Measurements from ENCODE around the gene CELF4. TPM values are rescaled to one million over a fixed set of nuclear protein-coding genes. Genes with fewer than 3 reads are reported as not detected.

Gene CELF4
- polyA plus RNA-seq, 1 experiment, result not detected

DNA sequence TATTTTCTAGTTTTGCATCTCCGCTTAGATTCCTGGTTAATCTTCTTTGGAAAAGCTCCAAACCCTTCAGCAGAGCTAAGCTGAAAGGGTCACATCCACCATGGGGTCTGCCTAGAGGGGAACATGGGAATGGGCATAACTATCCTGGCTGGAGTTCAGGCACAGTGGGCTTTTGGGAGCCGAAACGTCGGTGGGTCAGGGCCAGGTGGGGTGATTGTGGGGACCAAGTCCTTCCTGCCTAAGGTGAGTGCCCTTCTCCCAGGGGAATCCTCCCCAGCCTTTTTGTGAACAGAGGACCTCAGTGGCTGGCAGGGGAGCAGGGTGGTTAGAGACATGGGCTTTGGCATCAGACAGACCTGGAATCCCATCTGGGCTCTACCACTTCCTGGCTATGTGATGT, 60.3 kb downstream of the CELF4 start:
- H3K4me3 ChIP-seq (ENCODE audit: low read depth, low read length), result no peak overlapping the region
- peaks cover 6% of the 10 kb centered on the region for H3K27me3 ChIP-seq (ENCODE audit: control insufficient read depth, insufficient read depth, low read length)
- DNase-seq (ENCODE audit: low read depth, low spot score), result no peak
- H3K9me3 ChIP-seq (ENCODE audit: control insufficient read depth, insufficient read depth, low read length), result no peaks in the 10 kb centered on the region
- no peak for TF ChIP-seq CTCF (IDR thresholded peaks at IDR 0.05; ENCODE audit: low read depth, low read length)
- ChIA-PET POLR2A (no interaction called here), CTCF (no interaction called here)
- no peak overlapping the region for H3K27ac ChIP-seq (ENCODE audit: low read depth, low read length)

DNA sequence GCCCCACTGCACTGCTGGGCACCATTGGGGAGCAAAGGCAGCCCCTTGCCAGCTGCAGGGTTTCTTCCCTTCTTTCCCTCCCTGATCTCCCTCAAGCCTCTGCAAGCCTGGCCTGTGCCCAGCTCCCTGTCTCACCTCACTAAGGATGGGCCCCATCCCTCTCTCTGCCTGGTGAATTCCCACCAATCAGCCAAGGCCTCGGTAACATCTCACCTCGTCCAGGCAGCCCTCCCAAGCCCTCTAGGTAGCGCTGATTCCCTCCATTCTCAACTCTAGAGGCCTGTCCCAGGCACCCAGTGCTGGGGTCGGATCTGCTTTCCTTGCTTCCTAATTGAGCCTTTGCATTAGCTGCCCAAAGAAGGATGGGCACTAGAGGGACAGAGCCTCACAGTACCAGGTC, 63.0 kb downstream of the CELF4 start:
- no peaks in the 10 kb centered on the region for H3K9me3 ChIP-seq (ENCODE audit: control insufficient read depth, insufficient read depth, low read length)
- H3K4me3 ChIP-seq (ENCODE audit: low read depth, low read length), result no peak overlapping the region
- H3K27me3 ChIP-seq (ENCODE audit: control insufficient read depth, insufficient read depth, low read length), result peaks cover 6% of the 10 kb centered on the region
- ChIA-PET POLR2A (no interaction called here), CTCF (no interaction called here)
- H3K27ac ChIP-seq (ENCODE audit: low read depth, low read length), result no peak overlapping the region
- no peak for TF ChIP-seq CTCF (IDR thresholded peaks at IDR 0.05; ENCODE audit: low read depth, low read length)
- DNase-seq (ENCODE audit: low read depth, low spot score), result no peak

DNA sequence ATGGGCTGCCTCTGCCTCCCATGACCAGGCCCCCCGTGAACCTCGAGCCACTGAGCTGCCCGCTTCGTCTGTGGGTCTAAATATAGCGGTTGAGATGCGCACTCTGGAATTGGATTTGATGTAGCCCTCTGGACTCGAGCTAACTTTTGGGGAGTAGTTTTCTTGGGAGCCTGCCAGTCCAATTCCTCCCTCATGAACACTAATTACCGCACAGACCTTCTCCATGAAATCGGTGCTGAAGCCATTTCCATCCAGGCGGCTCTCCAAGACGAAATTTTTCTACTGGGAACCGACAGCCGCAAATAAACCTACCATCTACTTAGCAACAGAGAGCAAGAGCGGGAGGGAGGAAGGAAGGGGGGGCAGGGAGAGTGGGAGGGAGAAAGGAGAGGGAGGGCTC, 63.6 kb downstream of the CELF4 start:
- no peak overlapping the region for H3K4me3 ChIP-seq (ENCODE audit: low read depth, low read length)
- no peak overlapping the region for H3K27ac ChIP-seq (ENCODE audit: low read depth, low read length)
- no peak for DNase-seq (ENCODE audit: low read depth, low spot score)
- ChIA-PET CTCF (no interaction called here), POLR2A (no interaction called here)
- no peaks in the 10 kb centered on the region for H3K9me3 ChIP-seq (ENCODE audit: control insufficient read depth, insufficient read depth, low read length)
- peaks cover 6% of the 10 kb centered on the region for H3K27me3 ChIP-seq (ENCODE audit: control insufficient read depth, insufficient read depth, low read length)
- no peak for TF ChIP-seq CTCF (IDR thresholded peaks at IDR 0.05; ENCODE audit: low read depth, low read length)

DNA sequence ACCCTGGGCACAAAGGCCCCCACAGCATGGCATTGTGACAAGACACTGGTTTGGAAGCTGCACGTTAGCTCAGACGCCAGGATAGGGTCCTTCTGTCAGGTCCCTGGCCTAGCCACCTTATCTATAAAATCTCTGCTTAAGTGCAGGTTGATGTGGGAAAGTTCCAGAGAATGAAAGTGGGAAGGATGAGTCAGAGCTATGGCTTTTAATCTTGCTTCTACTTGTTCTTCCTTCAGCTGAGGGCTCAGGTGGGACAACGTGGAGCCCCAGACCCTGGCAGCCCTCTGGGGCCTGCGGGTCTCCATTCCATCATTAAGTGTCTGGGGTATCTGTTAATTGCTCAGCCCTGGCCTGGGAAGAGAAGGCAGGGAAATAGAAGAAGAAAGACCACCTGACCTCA, 64.5 kb downstream of the CELF4 start:
- POLR2A ChIA-PET, result no interaction called here
- no peak overlapping the region for H3K27ac ChIP-seq (ENCODE audit: low read depth, low read length)
- CTCF ChIA-PET, result no interaction called here
- H3K9me3 ChIP-seq (ENCODE audit: control insufficient read depth, insufficient read depth, low read length), result no peaks in the 10 kb centered on the region
- no peak for DNase-seq (ENCODE audit: low read depth, low spot score)
- no peak overlapping the region for H3K4me3 ChIP-seq (ENCODE audit: low read depth, low read length)
- no peak for TF ChIP-seq CTCF (IDR thresholded peaks at IDR 0.05; ENCODE audit: low read depth, low read length)
- H3K27me3 ChIP-seq (ENCODE audit: control insufficient read depth, insufficient read depth, low read length), result peaks cover 6% of the 10 kb centered on the region

GRCh38 chr18:37499913-37500312, 65.7 kb downstream of the CELF4 start:
- no peak for DNase-seq (ENCODE audit: low read depth, low spot score)
- H3K4me3 ChIP-seq (ENCODE audit: low read depth, low read length), result no peak overlapping the region
- no peak overlapping the region for H3K27ac ChIP-seq (ENCODE audit: low read depth, low read length)
- no peaks in the 10 kb centered on the region for H3K9me3 ChIP-seq (ENCODE audit: control insufficient read depth, insufficient read depth, low read length)
- ChIA-PET CTCF (no interaction called here), POLR2A (no interaction called here)
- peaks cover 6% of the 10 kb centered on the region for H3K27me3 ChIP-seq (ENCODE audit: control insufficient read depth, insufficient read depth, low read length)
- TF ChIP-seq CTCF (IDR thresholded peaks at IDR 0.05; ENCODE audit: low read depth, low read length), result no peak

Measured in AG04450 (cell line).